GM18907 (cell line): Measurements from ENCODE around the gene WDR74.
"Not testable (repeated sequence)": the region's sequence is repeated elsewhere in the genome, so short reads cannot be mapped to it uniquely, and the experiment has no call there.

Experiments
- ATAC-seq: cut with Tn5 transposase; IDR thresholded peaks from one replicate; pipeline ENCODE4 v1.9.1; 2021; ENCODE audit warnings: mild to moderate bottlenecking, moderate library complexity; ENCODE audit not compliant: unreplicated experiment

Gene WDR74

DNA sequence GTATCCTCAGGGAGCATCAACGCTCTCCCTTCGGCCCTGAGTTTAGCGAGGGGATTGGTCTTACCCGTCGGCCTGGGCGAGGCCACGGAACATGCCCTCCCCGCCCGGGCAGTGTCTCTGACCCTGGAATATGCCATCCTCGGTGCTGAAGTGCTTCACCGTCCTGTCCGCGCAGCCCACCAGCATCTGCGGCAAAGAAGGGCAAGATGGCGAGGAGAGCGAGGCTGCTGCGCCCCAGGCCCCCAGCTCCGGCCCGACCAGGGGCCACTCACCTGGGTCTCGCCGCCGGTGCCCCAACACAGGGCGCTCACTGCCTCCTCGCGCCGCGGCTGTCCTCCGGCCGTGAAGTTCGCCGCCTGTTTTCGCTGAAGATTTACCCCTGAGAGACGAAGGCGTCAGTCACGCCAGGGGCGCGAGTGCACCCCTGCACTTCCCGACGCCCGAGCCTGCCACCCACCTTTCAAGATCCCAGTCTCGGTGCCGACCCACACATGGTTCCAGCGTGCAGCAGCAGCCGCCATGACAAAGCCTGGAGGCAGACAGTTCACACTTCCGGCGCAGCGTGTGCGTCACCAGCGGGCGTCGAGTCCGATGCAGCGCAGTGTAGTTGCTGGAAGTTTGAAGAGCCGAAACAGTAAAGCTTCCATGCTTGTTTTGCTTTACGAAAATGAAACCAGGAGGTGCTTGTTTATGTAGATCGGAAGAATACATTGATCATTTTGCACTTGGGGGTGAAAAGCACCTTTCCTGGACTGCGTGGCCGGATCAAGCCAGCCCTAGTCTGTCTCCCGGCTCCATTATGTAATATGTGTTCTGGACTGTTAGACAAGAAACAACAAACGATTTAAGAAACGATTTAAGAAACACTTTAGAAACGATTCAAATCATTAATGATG is at the start of gene WDR74:
Gene WDR74, minus strand, starts transcription at position 541 of the 896 bp plus-strand sequence. Its CDS starts 20 bp downstream, at position 521.
- ATAC-seq: peak; percentile 51

- no peak for ATAC-seq
Observed at GRCh38 chr11:62889126-62889483, 49.7 kb upstream of the WDR74 start.

GRCh38 chr11:62888406-62888805 is 49.0 kb upstream of the WDR74 start:
- no peak for ATAC-seq

DNA sequence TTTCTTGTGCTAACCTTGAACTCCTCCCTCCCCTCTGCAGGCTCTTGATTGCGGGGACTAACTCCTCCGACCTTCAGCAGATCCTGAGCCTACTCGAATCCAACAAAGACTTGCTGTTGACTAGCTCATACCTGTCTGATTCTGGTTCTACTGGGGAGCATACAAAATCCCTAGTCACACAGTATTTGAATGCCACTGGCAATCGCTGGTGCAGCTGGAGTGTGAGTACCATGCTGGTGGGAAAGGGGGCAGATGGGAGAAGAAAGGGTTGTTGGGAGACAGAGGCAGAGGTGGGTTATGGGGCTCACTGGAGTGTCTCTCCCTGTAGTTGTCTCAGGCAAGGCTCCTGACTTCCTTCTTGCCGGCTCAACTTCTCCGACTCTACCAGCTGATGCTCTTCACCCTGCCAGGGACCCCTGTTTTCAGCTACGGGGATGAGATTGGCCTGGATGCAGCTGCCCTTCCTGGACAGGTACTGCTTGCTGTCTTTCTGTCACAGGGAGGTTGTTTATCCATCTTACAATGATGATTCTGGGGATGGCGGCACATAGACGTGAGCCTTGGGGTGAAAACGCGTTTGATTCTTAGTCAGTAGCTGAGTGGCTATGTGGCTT is 45.9 kb upstream of the WDR74 start:
- no peak for ATAC-seq

GRCh38 chr11:62883673-62884072 is 44.3 kb upstream of the WDR74 start:
- ATAC-seq: no peak

- no peak for ATAC-seq
Observed at GRCh38 chr11:62882788-62883501, 43.6 kb upstream of the WDR74 start.

DNA sequence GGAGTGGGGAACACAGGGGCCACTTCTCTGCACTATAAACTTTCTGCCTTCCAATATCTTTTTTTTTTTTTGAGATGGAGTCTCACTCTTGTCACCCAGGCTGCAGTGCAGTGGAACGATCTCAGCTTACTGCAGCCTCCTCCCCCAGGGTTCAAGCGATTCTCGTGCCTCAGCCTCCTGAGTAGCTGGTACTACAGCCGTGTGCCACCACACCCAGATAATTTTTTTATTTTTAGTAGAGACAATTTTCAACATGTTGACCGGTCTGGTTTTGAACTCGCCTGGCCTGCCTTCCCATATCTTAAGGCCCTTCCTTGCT is 43.0 kb upstream of the WDR74 start:
- ATAC-seq: no peak

DNA sequence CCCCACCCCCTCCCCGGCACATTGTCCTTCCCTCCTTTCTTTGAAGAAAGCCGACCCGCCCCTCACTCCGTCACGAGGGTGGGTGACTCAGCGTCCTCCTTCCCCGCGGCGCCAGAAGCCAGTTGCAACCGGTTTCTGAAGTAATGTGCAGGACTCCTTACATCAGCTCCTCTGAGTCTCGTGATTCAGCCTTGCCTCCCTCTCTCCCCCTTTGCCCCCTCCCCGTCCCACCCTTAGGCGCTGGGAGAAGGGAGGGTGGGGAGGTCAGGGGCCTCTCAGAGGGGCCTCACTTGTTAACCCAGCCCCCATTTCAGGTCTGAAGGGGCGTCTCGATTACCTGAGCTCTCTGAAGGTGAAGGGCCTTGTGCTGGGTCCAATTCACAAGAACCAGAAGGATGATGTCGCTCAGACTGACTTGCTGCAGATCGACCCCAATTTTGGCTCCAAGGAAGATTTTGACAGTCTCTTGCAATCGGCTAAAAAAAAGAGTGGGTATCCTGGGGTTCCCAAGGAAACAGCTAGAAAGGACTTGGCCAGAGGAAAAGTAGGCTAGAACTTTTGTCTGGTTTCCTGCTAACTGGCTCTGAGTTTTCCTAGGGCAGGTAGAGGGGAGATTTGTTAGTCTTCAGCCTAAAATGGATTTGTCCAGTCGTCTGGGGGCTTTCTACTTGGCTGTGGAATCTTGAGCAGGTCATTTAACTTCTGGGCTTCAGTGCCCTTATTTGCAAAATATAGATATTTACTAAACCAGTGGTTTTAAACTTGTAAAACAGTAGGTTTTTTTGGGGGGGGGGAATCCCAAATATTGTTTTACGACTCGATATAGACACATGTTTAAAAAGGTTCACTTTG is 42.4 kb upstream of the WDR74 start:
- ATAC-seq: peak; percentile 41

- peak; percentile 76 for ATAC-seq
Observed at GRCh38 chr11:62880803-62881578, 41.6 kb upstream of the WDR74 start, which contains the start of gene SLC3A2. TSS of gene SLC3A2 (plus strand) at chr11:62880896. CDS start at chr11:62881024, 128 bp downstream.

- ATAC-seq: peak; percentile 20
Observed at GRCh38 chr11:62880231-62880802, 40.9 kb upstream of the WDR74 start.

GRCh38 chr11:62879235-62879978 is 40.0 kb upstream of the WDR74 start:
- no peak for ATAC-seq

GRCh38 chr11:62876712-62877111 is 37.3 kb upstream of the WDR74 start:
- ATAC-seq: no peak

DNA sequence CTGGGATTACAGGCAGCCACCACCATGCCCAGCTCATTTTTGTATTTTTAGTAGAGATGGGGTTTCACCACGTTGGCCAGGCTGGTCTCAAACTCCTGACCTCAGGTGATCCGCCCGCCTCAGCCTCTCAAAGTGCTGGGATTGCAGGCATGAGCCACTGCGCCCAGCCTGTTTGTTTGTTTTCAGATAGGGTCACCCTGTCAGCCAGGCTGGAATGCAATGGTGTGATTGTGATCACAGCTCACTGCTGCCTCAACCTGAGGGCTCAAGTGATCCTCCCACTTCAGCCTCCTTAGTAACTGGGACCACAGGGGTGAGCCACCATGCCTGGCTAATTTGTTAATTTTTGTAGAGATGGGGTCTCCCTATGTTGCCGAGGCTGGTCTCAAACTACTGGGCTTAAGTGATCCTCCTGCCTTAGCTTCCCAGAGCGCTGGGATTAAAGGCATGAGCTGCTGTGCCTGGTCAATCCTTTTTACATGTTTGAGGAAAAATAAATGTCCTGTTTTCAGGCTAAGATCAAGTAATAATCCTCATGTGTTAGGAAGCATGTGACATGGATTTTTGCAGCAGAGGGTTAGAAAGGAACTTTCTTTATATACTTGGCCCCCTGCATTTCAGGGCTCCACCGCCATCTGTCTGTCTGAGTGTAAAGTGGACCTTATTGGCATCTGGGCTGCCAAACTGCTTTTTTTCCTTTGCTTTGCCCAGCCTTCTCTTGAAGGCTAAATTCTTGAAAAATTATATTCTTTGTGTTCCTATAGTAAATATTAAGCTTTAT is 36.5 kb upstream of the WDR74 start:
- no peak for ATAC-seq

DNA sequence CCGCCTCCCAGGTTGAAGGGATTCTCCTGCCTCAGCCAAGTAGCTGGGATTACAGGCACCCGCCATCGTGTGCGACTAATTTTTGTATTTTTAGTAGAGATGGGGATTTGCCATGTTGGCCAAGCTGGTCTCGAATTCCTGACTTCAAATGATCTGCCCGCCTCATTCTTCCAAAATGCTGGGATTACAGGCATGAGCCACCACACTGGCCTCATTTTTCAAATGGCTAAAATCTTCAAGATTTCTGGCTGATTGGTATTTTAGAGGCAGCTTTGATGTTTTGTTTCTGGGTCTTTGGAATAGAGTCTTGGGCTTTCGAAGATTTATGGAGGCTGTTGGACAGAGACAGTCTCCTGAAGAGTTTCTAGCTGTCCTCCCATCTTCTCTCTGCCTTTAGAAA is 35.5 kb upstream of the WDR74 start:
- ATAC-seq: no peak

DNA sequence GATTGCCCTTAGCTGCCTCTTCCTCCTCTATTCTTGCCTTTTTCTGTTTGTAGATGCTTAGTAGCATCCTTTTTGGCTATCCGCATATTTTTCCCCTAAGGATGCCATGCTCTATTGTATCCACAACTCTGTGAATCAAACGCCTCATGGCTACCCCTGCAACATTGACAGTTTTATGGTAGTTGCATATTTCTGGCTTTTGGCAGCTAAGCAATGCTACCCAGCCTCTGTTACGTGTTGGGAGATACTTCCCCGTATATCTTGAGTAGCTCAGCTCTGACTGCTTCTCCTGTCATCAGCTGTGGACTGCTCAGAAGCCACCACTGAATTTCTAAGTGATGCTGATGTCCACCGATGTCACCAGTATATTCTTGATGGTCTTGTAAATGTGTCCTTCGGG is 26.2 kb upstream of the WDR74 start:
- no peak for ATAC-seq

DNA sequence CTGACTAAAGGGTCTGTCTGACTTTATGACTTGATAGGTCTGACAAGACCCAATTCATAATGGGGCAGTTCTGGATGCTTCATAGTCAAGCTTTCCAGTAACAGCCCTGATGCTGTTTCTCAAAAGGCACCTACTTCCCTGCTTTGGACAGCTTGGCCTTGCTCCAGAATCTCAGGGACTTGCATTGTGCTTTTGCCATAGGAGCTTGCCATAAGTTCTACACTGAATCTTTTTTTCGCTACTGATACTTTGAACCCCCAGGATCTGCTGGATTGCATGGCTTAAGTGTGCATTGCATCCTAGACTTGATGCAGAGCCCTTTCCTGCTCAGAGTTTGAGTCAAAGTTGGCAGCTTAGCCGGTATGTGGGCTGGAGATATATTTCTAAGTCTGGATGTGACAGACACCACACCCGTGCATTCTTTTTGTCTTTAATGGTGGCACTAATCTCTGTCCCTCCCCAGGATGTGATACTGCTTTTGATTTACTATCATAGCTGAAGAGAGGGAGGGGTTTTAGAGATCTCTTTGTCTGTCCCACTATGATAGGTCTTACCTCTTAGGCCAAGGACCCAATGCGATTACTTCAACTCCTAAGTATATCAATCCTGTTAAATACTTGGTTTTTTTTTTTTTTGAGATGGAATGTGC is 24.4 kb upstream of the WDR74 start:
- ATAC-seq: no peak

DNA sequence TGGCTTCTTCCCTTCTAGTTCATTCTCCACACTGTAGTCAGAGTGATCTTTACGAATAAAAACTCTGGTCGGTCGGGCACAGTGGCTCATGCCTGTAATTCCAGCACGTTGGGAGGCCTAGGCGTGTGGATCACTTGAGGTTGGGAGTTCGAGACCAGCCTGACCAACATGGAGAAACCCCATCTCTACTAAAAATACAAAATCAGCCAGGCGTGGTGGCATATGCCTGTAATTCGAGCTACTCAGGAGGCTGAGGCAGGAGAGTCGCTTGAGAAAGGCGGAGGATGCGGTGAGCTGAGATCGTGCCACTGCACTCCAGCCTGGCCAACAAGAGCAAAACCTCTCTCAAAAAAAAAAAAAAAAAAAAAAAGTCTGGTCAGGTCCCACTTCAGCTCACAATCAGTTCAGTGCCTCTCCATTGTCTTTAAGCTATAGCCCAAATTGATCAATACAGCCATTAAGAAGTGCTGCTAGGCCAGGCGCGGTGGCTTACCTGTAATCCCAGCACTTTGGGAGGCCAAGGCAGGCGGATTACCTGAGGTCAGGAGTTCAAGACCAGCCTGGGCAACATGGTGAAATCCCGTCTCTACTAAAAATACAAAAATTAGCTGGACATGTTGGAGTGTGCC is 22.3 kb upstream of the WDR74 start:
- not testable (repeated sequence) for ATAC-seq
